Liver (tissue), 9 donors: ENCODE data around the gene CDH1. TPM values are rescaled to one million over a fixed set of nuclear protein-coding genes. Genes with fewer than 3 reads are reported as not detected.

ENCODE experiments used
- DNase-seq: peaks from one replicate; pipeline ENCODE4 v3.0.0-alpha.2; 2017; ENCODE audit warnings: low spot score
- H3K27ac ChIP-seq, 2 donors: one replicate each; pipeline ENCODE4 v1.7.0; 2013; ENCODE audit warnings: inconsistent platforms in 2 of 2, low read length in 2 of 2, control low read depth in 1 of 2, low read depth in 1 of 2, mild to moderate bottlenecking in 1 of 2
- H3K27me3 ChIP-seq, 4 donors: one replicate each; pipeline versions ENCODE4 v1.6.1 to v1.7.0; 2013; ENCODE audit warnings: low read length in 3 of 4, inconsistent platforms in 1 of 4, mild to moderate bottlenecking in 1 of 4, moderate library complexity in 1 of 4; ENCODE audit not compliant: control insufficient read depth in 4 of 4, insufficient read depth in 4 of 4
- H3K36me3 ChIP-seq, 4 donors: one replicate each; pipeline versions ENCODE4 v1.6.1 to v1.7.0; 2013; ENCODE audit warnings: low read length in 3 of 4, mild to moderate bottlenecking in 3 of 4, low read depth in 1 of 4, moderate library complexity in 1 of 4; ENCODE audit not compliant: control insufficient read depth in 4 of 4, insufficient read depth in 3 of 4
- H3K4me1 ChIP-seq, 4 donors: one replicate each; pipeline versions ENCODE4 v1.6.1 to v1.7.0; 2013; ENCODE audit warnings: low read length in 3 of 4, mild to moderate bottlenecking in 3 of 4, moderate library complexity in 1 of 4; ENCODE audit not compliant: control insufficient read depth in 4 of 4, insufficient read depth in 4 of 4
- H3K4me3 ChIP-seq, 3 donors: one replicate each; pipeline versions ENCODE4 v1.6.1 to v1.7.0; 2013; ENCODE audit warnings: low read length in 3 of 3, control low read depth in 1 of 3, low read depth in 1 of 3, mild to moderate bottlenecking in 1 of 3
- H3K9ac ChIP-seq, 2 donors: one replicate each; pipeline ENCODE4 v1.7.0; 2013; ENCODE audit warnings: low read length in 2 of 2, mild to moderate bottlenecking in 2 of 2, moderate library complexity in 2 of 2, control low read depth in 1 of 2, low read depth in 1 of 2
- H3K9me3 ChIP-seq, 4 donors: one replicate each; pipeline versions ENCODE4 v1.6.1 to v1.7.0; 2013; ENCODE audit warnings: low read length in 3 of 4; ENCODE audit not compliant: control insufficient read depth in 4 of 4
- ATF3 ChIP-seq: IDR thresholded peaks from 2 replicates; pipeline ENCODE4 v1.6.1; 2016; ENCODE audit warnings: antibody characterized with exemption
- EGR1 ChIP-seq, 2 donors: IDR thresholded peaks; 2 replicates each; pipeline ENCODE4 v1.6.1; 2016 to 2018; ENCODE audit warnings: antibody characterized with exemption in 2 of 2, low read depth in 2 of 2
- FOXA1 ChIP-seq: IDR thresholded peaks from 2 replicates; pipeline ENCODE4 v1.6.1; 2016; ENCODE audit warnings: antibody characterized with exemption
- FOXA2 ChIP-seq: IDR thresholded peaks from 2 replicates; pipeline ENCODE4 v1.6.1; 2016; ENCODE audit warnings: antibody characterized with exemption
- GABPA ChIP-seq, 2 donors: IDR thresholded peaks in 1 of 2; conservative IDR thresholded peaks in 1 of 2; 2 replicates each; pipeline ENCODE4 v1.6.1; 2016; ENCODE audit warnings: antibody characterized with exemption in 2 of 2, mild to moderate bottlenecking in 1 of 2, moderate library complexity in 1 of 2
- HNF4A ChIP-seq, 2 donors: conservative IDR thresholded peaks; 2 replicates each; pipeline ENCODE4 v1.6.1; 2016; ENCODE audit warnings: antibody characterized with exemption in 2 of 2, mild to moderate bottlenecking in 2 of 2
- HNF4G ChIP-seq: IDR thresholded peaks from 2 replicates; pipeline ENCODE4 v1.6.1; 2016; ENCODE audit warnings: antibody characterized with exemption
- JUND ChIP-seq, 2 donors: IDR thresholded peaks; 2 replicates each; pipeline ENCODE4 v1.6.1; 2016; ENCODE audit warnings: antibody characterized with exemption in 2 of 2
- MAX ChIP-seq: IDR thresholded peaks from 2 replicates; pipeline ENCODE4 v1.6.1; 2016; ENCODE audit warnings: antibody characterized with exemption
- NR2F2 ChIP-seq: IDR thresholded peaks from 2 replicates; pipeline ENCODE4 v1.6.1; 2016; ENCODE audit warnings: antibody characterized with exemption
- RAD21 ChIP-seq, 2 donors: IDR thresholded peaks; 2 replicates each; pipeline ENCODE4 v1.6.1; 2016; ENCODE audit warnings: antibody characterized with exemption in 2 of 2, mild to moderate bottlenecking in 2 of 2
- REST ChIP-seq: IDR thresholded peaks from 2 replicates; pipeline ENCODE4 v1.6.1; 2016; ENCODE audit warnings: antibody characterized with exemption, mild to moderate bottlenecking
- RXRA ChIP-seq, 2 donors: IDR thresholded peaks; 2 replicates each; pipeline ENCODE4 v1.6.1; 2017 to 2018; ENCODE audit warnings: antibody characterized with exemption in 2 of 2, mild to moderate bottlenecking in 1 of 2
- SP1 ChIP-seq: IDR thresholded peaks from 2 replicates; pipeline ENCODE4 v1.6.1; 2018; ENCODE audit warnings: antibody characterized with exemption, mild to moderate bottlenecking
- TAF1 ChIP-seq: conservative IDR thresholded peaks from 2 replicates; pipeline ENCODE4 v1.6.1; 2016; ENCODE audit warnings: antibody characterized with exemption, mild to moderate bottlenecking
- YY1 ChIP-seq: IDR thresholded peaks from 2 replicates; pipeline ENCODE4 v1.6.1; 2016; ENCODE audit warnings: antibody characterized with exemption, mild to moderate bottlenecking
- ZBTB33 ChIP-seq: IDR thresholded peaks from 2 replicates; pipeline ENCODE4 v1.6.1; 2016; ENCODE audit warnings: antibody characterized with exemption
- WGBS: extraction: QIAGEN DNeasy Blood & Tissue Kit; methylation state at CpG from one replicate; pipeline ENCODE4 v1.1.7; 2013; 5-methylcytosine and 5-hydroxymethylcytosine counted together
- polyA plus RNA-seq, 2 donors: library from polyadenylated mRNA; stranded (reverse) in 1 of 2; unstranded in 1 of 2; fragments of 200-250 nt in 1 of 2; fragments of >200 nt in 1 of 2; fragmentation: Nextera tagmentation in 1 of 2; extraction: Ambion mirVana in 1 of 2; gene quantifications; one replicate each; pipeline versions ENCODE4 v1.2.1 to v1.2.3, GENCODE V29; 2013 to 2015
- total RNA-seq, 2 donors: library from RNA; depleted of rRNA; stranded (reverse); fragments of >200 nt; gene quantifications; one replicate each; pipeline ENCODE4 v1.2.3, GENCODE V29; 2014
- TF ChIP-seq, protein P1 (sequence below): fragments of 150-350 bp; IDR thresholded peaks from 2 replicates; pipeline ENCODE4 v1.5.1; 2017; ENCODE audit warnings: improper control_type of control experiment, low read depth, low read length; ENCODE audit not compliant: missing input control
- donor health status: healthy.
- donor health status: healthy.
- donor health status: healthy.
- donor health status: healthy.
- donor health status: healthy.

CDH1 gene
- total and polyA plus RNA-seq, 4 donors = 21.8 to 69.3 (median 50.3) TPM

- Histone ChIP-seq H3K4me1 (peaks cover 12 to 39% (median 26%) of the 10 kb centered on the region in 4 donors), H3K9ac (no peak overlapping the region), H3K36me3 (peaks cover 0 to 3% (median 0%) of the 10 kb centered on the region in 4 donors), H3K9me3 (no peaks in the 10 kb centered on the region), H3K27me3 (no peaks in the 10 kb centered on the region), H3K27ac (no peak overlapping the region), H3K4me3 (no peak overlapping the region)
- 93% methylated on average over 5 of the region's 5 CpGs for WGBS
- no peak for DNase-seq
- TF ChIP-seq JUND (IDR thresholded peaks at IDR 0.05) = no peak
- TF ChIP-seq HNF4A (conservative IDR thresholded peaks at IDR 0.05) = no peak
- TF ChIP-seq TAF1 = no peak
- no peak for TF ChIP-seq FOXA2
- no peak for TF ChIP-seq HNF4G
- no peak for TF ChIP-seq RAD21 (IDR thresholded peaks at IDR 0.05)
- TF ChIP-seq MAX = no peak
- TF ChIP-seq SP1 = no peak
- TF ChIP-seq REST = no peak
- no peak for TF ChIP-seq EGR1 (IDR thresholded peaks at IDR 0.05; ENCODE audit: low read depth in 2 of 2)
- TF ChIP-seq GABPA (IDR thresholded peaks at IDR 0.05 in 1 of 2, conservative IDR thresholded peaks at IDR 0.05 in 1 of 2) = no peak
- TF ChIP-seq, protein P1, sequence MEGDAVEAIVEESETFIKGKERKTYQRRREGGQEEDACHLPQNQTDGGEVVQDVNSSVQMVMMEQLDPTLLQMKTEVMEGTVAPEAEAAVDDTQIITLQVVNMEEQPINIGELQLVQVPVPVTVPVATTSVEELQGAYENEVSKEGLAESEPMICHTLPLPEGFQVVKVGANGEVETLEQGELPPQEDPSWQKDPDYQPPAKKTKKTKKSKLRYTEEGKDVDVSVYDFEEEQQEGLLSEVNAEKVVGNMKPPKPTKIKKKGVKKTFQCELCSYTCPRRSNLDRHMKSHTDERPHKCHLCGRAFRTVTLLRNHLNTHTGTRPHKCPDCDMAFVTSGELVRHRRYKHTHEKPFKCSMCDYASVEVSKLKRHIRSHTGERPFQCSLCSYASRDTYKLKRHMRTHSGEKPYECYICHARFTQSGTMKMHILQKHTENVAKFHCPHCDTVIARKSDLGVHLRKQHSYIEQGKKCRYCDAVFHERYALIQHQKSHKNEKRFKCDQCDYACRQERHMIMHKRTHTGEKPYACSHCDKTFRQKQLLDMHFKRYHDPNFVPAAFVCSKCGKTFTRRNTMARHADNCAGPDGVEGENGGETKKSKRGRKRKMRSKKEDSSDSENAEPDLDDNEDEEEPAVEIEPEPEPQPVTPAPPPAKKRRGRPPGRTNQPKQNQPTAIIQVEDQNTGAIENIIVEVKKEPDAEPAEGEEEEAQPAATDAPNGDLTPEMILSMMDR = no peak
- TF ChIP-seq ATF3 = no peak
Observed at GRCh38 chr16:68784226-68784625, 47.1 kb downstream of the CDH1 start.

DNA sequence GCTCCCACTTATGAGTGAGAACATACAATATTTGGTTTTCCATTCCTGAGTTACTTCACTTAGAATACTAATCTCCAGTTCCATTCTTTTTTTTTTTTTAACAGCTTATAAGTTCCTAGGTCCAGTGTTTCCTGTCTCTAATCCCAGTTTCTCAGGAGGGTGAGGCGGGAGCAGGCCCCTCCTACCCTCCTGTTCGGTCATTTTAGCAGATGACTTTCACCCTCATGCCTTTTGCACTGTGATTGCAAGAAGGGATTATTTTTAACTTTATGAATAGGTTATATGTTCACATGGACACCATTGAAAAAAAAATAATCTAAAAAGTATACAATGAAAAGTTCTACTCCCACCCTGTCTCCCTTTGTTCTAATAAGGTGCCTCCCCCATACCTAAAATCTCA, 47.6 kb downstream of the CDH1 start:
- Histone ChIP-seq H3K9me3 (no peaks in the 10 kb centered on the region), H3K36me3 (peaks cover 0 to 3% (median 0%) of the 10 kb centered on the region in 4 donors), H3K27me3 (no peaks in the 10 kb centered on the region), H3K9ac (no peak overlapping the region), H3K4me3 (no peak overlapping the region), H3K27ac (no peak overlapping the region), H3K4me1 (peaks cover 12 to 35% (median 26%) of the 10 kb centered on the region in 4 donors)
- 81% methylated on average over 2 of the region's 2 CpGs for whole genome bisulfite sequencing
- no peak for DNase-seq
- TF ChIP-seq RAD21 (IDR thresholded peaks at IDR 0.05) (no peak), HNF4A (conservative IDR thresholded peaks at IDR 0.05) (no peak), ATF3 (no peak), EGR1 (IDR thresholded peaks at IDR 0.05; ENCODE audit: low read depth in 2 of 2) (no peak), HNF4G (no peak), TAF1 (no peak), JUND (IDR thresholded peaks at IDR 0.05) (no peak), FOXA1 (no peak), NR2F2 (no peak), ZBTB33 (no peak), SP1 (no peak), GABPA (IDR thresholded peaks at IDR 0.05 in 1 of 2, conservative IDR thresholded peaks at IDR 0.05 in 1 of 2) (no peak), FOXA2 (no peak), YY1 (no peak), RXRA (IDR thresholded peaks at IDR 0.05) (no peak)
- TF ChIP-seq, protein P1 = no peak
